ENCODE results near the gene VSX2.

The VSX2 gene

DNA sequence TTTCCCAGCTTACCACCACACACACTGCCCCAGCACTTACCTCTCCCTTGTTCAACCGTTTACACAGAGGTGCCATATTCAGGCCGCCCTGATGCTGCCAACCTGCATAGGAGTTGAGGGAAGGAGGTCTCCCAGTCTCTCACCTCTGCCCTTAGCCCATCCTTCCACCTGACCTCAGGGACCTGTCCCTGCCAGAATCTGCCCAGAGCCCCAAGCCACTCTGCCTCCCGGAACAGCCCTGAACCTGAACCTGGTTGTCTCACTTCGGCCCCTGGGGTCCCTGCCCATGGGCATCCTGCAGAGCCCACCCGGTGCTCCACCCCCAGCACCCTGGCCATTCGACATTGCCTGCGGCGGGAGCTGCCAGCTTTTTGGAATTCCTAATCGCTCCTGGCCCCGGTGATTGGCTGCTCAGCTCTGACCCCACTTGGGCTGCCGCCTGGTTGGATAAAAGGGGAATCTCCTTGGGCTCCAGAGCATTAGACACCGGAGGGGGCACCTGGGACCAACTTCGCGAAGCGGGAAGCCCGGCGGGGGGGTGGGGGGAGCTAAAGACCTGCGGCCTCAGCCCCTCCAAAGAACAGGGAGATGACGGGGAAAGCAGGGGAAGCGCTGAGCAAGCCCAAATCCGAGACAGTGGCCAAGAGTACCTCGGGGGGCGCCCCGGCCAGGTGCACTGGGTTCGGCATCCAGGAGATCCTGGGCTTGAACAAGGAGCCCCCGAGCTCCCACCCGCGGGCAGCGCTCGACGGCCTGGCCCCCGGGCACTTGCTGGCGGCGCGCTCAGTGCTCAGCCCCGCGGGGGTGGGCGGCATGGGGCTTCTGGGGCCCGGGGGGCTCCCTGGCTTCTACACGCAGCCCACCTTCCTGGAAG lies at the start of gene VSX2:
VSX2 (plus strand) TSS at position 476 of the 874 bp plus-strand sequence; CDS start at position 589, 113 bp downstream.
- no peak for DNase-seq (ENCODE audit: low spot score)

DNA sequence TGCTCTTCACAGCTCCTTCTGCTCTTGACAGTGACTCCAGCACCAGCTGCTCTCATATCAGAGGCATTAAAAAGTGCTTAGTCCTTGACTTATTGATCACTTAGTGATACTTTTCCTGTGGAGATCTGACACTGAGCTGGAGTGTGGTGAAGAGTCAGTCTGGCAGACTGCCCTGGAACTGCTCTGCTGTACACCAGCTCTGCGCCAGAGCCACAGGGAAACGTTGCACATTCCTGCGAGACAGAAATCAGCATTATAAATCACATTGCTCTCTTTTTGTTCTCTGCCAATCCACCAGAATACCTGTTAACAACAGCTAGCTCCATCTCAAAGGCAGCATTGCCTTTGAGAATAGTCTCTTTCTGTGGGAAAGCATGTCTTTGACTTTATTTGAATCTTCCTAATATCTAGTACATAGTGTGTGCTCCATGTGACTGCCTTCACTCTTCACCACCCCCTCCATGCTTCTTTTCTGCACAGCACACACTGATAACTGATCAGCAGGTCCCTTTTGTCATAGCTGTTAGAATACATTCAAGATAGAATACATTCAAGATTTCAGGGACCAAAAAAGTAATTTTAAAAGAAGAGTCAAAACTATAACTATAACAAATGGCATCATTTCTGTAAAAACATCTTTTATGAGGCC lies 48.2 kb upstream of the VSX2 start:
- DNase-seq (ENCODE audit: low spot score), result no peak

- no peak for DNase-seq (ENCODE audit: low spot score)
Measured at GRCh38 chr14:74194506-74195274, 44.6 kb upstream of the VSX2 start.

DNA sequence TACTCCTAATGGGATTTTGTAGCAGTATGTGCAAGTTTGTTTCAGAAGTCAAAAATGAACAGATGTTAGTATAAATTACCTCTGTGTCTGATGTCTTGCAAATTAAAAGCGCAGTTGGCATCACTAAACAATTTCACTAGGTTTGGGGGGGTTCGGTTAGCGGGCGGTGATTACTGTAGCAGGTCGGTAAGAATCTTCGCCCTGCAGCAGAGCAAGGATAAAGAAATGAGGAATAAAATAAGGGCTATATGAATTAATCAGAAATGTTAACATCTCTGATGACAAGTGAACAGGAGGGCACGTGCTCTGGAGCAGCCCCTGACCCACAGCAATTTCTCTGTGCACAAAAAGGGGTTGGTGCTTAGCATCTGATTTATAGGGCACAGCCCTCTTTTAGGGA lies 43.6 kb upstream of the VSX2 start:
- DNase-seq (ENCODE audit: low spot score), result no peak

GRCh38 chr14:74198441-74199234 lies 40.6 kb upstream of the VSX2 start:
- DNase-seq (ENCODE audit: low spot score), result no peak

DNA sequence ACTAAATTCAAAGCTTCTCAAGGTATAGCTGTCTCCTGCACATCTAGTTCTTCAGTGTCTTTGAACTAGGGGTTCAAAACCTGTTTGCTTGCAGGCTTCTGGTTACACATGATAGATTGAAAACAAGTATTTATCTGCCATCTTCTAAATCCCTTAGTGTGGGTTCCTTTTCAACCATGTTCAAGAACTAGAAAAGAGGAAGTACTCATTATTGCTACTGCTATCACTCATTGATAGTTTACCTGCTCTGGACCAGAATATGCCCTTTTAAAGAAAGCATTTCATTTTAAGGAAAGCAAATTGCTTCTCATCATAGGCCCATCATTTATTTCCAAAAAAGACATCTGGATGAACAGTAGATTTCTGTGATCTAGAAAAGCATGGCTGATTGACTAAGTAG lies 37.1 kb upstream of the VSX2 start:
- no peak for DNase-seq (ENCODE audit: low spot score)

- DNase-seq (ENCODE audit: low spot score), result no peak
Measured at GRCh38 chr14:74203639-74204038, 35.6 kb upstream of the VSX2 start.

- no peak for DNase-seq (ENCODE audit: low spot score)
Measured at GRCh38 chr14:74204491-74204890, 34.8 kb upstream of the VSX2 start.

DNA sequence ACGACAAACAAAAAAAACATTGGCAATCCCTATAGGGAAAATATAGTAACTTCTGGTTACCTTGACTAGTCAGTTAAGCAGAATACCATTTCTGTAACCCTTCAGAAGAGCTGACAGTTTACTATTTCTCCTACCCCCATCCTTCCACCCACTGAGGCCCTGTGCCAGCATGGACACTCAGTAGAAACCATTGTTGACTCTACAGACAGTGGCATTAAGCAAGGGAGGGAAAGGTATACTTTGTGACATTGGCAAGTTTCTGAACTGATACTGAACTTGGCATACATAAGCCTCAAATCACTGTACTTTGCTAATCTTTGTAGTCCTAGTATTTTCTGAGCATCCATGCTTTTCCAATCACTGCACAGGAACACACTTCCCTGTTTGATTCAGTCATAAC lies 33.4 kb upstream of the VSX2 start:
- no peak for DNase-seq (ENCODE audit: low spot score)

GRCh38 chr14:74207943-74208342 lies 31.3 kb upstream of the VSX2 start:
- no peak for DNase-seq (ENCODE audit: low spot score)

- no peak for DNase-seq (ENCODE audit: low spot score)
Measured at GRCh38 chr14:74208642-74209041, 30.6 kb upstream of the VSX2 start.

DNA sequence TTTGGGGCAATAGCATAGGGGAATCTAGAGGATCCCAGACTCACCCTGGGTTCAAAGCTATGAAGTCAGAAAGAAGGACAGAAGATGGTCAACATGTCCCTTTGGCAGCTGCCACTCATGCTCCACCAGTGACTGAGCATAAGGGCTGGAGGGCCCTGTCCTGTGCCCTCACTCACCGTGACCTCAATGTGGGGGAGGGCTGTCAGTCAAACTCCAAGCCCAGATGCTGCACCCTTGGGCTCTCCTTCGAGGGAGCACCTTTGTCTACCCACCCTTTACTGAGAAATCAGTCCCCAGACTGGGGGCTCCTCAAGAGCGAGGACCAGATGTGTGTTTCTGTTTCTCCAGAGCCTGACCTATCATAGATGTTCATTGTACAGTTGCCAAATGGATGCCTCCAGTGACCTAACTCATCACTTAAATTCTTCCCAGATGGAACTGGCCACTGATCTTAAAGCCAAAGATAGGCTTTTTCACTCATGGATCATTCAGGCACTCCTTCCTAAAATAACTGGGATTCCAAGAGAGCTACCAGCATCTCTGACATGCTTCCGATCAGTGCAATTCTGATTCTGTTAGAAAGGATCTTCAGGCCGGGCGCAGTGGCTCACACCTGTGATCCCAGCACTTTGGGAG lies 27.2 kb upstream of the VSX2 start:
- no peak for DNase-seq (ENCODE audit: low spot score)

GRCh38 chr14:74213907-74214803 lies 25.1 kb upstream of the VSX2 start:
- no peak for DNase-seq (ENCODE audit: low spot score)

- no peak for DNase-seq (ENCODE audit: low spot score)
Measured at GRCh38 chr14:74216671-74217070, 22.6 kb upstream of the VSX2 start.

DNA sequence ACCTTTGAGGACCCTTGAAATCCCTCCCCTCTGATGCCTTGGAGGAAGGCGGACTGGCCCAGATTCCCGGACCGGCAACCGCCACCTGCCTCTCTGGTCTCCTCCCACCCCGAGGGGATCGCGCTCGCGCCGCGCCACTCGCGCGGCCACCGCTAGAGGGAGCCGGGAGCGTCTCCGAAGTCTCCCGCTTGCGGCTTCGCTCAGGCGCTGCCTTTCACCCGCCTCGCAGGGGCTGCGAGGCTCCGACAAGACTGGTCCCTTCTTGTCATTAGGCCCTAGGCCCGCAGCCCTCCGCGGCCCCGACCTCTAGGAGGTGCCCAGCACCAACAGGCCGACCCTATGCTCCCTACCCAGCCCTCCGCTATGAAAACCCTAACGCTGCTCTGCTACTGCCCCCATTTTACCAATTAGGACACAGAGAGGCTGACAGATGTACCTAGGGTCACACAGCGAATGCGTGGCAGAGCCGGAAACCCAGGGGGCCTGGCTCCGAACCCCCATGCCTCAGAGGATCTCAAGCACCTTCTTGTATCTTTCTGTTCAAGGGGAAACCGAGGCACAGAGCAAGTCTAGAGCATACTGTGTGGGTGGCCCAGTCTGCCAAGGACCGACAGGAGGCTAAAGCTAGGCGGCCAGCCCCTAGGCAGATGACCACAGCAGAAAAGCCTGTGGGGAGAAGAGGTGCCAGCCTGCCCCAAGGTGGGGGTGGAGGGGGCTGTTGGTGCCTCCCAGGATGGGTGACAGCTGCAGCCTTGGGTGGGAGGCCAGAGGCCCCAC lies 21.4 kb upstream of the VSX2 start:
- peak; percentile 55 for DNase-seq (ENCODE audit: low spot score)

DNA sequence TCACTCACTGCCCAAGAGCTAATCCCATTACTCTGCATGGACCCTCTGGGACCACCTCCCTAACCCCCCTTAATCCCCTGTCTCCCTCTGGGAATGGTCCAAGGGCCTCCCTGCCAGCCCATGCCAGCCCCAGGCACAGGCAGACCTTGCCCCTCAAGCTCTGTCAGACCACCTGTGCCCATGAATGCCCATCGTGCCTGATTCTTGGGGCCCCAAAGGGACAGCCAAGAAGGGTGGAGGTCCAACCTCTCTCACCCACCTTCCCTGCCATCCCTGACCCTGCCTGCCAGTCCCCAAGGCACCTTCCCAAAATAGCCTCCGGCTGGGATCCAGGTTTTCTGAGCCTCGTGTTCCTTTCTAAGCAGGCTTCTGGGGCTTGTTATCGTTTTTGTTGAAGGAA lies 20.8 kb upstream of the VSX2 start:
- DNase-seq (ENCODE audit: low spot score), result no peak

GRCh38 chr14:74219277-74220205 lies 19.7 kb upstream of the VSX2 start:
- no peak for DNase-seq (ENCODE audit: low spot score)

DNA sequence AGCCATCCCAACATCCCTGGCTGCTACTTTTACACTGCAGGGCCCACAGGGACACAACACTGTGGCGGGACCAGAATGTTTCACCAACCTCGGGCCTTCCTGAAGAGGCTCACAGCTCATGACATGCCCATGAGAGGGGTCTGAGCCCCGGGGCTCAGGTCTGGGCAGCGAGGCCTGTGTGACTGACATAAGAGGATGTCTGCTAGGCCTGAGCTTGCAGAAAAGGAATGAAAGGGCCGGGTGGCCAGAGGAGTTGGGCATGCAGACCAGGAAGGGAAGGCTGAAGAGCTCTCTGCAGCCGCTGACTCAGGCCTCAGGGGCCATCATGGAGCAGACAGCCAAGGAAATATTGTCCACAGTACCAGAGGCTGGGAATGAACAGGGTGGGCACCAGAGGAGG lies 18.3 kb upstream of the VSX2 start:
- DNase-seq (ENCODE audit: low spot score), result no peak

DNA sequence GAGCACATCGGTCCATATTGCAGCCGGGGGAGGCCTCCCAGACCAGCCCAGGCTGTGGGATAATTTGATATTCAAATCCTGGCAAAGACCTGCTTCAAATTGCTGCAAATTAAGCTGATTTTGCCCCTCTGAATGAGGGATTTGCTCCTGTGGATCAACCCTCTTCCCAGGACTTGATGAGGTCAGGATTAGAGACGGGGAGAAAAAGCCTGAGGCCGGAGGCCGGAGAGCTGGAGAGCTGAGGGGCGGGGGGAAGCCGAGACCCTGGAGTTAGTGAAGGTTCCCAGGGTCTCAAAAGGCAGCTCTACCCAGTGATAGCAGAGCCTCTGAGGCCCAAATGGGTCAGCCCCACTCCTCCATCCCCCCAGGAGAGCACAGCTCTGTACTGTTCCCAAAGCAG lies 17.5 kb upstream of the VSX2 start:
- DNase-seq (ENCODE audit: low spot score), result no peak

All from hematopoietic multipotent progenitor cell treated with erythropoietin and hydrocortisone succinate and interleukin-3 and kit ligand, for 15 days (in vitro differentiated cells).